ENCODE data around the gene HCRTR1.

The HCRTR1 gene

DNA sequence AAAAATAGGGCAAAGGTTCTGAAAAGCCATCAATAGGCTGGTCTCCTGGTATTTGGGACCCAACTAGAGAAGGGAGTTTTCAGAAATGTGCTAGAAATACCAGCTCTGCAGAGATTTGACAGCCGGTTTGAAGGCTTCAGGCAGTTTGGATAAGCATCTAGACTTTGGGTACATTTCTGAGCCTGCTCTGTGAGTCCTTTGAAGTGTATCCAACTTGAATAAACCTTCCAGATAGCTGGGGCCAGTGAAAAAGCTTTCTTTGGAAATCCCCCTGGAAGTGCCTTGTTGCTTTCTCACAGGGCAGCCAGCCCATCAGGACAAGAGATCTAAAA, 33.6 kb downstream of the HCRTR1 start:
- TF ChIP-seq, protein P1, sequence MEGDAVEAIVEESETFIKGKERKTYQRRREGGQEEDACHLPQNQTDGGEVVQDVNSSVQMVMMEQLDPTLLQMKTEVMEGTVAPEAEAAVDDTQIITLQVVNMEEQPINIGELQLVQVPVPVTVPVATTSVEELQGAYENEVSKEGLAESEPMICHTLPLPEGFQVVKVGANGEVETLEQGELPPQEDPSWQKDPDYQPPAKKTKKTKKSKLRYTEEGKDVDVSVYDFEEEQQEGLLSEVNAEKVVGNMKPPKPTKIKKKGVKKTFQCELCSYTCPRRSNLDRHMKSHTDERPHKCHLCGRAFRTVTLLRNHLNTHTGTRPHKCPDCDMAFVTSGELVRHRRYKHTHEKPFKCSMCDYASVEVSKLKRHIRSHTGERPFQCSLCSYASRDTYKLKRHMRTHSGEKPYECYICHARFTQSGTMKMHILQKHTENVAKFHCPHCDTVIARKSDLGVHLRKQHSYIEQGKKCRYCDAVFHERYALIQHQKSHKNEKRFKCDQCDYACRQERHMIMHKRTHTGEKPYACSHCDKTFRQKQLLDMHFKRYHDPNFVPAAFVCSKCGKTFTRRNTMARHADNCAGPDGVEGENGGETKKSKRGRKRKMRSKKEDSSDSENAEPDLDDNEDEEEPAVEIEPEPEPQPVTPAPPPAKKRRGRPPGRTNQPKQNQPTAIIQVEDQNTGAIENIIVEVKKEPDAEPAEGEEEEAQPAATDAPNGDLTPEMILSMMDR (conservative IDR thresholded peaks at IDR 0.05; ENCODE audit: control insufficient read depth, insufficient read depth, low read depth, low read length), result no peak
- no peak for DNase-seq (ENCODE audit: low read depth)
- H3K4me3 ChIP-seq (ENCODE audit: control insufficient read depth, low read depth, low read length), result no peak overlapping the region

DNA sequence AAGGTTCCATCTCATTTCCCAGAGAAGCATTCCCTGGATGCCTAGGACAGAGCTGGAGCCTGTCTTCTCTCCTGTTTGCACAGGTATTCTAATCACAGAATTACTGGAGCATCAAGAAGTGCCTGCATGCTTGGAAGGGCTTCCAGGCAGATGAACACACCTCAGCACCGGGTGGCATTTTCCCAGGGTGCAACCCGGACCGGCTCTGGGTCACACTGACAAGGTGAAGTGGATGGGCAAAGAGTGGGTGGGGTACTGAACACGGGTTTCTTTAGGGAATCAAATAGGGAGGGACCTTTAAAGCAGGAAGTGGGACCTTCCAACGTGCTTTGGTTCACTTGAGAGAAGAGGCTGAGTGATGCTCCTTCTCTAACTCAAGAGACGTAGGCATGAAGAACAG, 34.3 kb downstream of the HCRTR1 start:
- H3K4me3 ChIP-seq (ENCODE audit: control insufficient read depth, low read depth, low read length), result no peak overlapping the region
- TF ChIP-seq, protein P1 (conservative IDR thresholded peaks at IDR 0.05; ENCODE audit: control insufficient read depth, insufficient read depth, low read depth, low read length), result no peak
- no peak for DNase-seq (ENCODE audit: low read depth)

DNA sequence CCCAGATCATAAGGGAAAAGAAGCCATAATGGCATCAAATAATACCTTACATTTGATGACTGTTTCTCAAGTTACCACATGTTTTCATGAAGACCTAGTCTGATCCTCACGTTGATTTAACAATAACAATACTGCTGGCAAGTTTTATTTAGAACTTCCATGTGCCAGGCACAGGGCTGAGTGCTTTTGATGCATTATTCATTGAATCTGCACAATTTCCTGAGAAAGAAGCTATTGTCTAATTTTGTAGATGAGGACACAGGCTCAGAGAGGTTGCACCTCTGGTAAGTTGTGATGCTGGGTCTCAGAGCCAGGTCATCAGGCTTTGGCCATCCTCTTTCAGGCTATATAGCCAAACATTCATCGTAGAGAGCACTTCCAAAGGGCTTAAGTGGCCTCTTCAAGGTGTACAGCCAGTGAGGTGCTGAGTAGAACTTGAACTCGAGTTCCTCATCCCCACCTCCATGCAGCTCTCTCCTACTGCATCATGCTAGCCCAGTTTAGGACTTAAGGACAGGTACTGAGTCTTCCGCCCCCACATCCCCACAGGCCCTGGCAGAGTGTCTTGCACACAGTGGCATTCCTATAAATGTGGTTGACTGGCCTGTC, 35.5 kb downstream of the HCRTR1 start:
- no peak for DNase-seq (ENCODE audit: low read depth)
- H3K4me3 ChIP-seq (ENCODE audit: control insufficient read depth, low read depth, low read length), result no peak overlapping the region
- TF ChIP-seq, protein P1 (conservative IDR thresholded peaks at IDR 0.05; ENCODE audit: control insufficient read depth, insufficient read depth, low read depth, low read length), result no peak

DNA sequence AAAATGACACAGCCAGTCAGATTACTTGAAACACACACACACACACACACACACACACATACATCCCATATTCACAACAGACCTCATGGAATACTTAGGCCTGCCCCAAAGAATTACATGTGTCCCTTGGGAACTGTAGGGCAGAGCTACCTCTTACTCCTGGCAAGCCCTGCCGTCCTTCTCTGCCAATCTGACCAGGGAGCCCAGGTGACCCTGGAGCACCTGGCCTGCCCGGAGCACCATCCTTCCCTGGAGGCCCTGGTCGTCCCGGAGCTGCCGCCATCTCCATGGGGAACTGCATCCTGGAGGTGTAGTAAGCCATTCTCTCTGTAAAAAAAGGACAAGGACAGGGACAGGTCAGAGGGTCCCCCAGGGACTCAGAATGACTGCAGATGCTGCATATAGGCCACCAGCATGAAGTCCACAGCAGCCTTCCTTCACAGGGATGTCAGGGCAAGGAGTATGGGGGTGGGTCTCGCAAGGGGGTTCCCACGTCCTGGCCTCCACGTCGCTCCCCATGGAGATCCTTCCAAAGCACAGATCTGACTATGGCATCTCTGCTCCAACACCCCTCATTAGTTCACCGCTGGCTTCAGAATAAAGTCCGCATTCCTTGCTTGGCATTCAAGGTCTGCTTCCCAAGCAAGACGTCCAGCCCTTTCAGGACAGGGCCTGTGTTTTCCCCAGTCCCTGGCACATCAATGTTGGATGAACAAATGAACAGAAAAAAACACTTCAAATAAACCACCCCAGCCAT, 36.4 kb downstream of the HCRTR1 start:
- DNase-seq (ENCODE audit: low read depth), result no peak
- TF ChIP-seq, protein P1 (conservative IDR thresholded peaks at IDR 0.05; ENCODE audit: control insufficient read depth, insufficient read depth, low read depth, low read length), result no peak
- no peak overlapping the region for H3K4me3 ChIP-seq (ENCODE audit: control insufficient read depth, low read depth, low read length)

DNA sequence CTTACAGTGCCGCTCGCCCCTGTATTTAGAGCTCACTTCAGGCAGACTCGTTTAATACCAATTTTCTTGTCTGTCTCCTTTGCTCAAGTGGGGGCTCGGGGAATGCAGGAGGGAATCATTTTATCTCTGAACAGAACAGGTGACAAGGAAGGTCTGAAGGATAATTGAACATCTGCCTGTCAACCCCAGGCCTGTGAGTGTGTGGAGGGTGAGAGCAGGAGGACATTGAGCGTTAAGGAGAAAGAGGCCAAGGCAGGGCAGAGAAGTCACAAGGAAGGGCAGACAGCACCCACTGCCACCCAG, 36.9 kb downstream of the HCRTR1 start:
- DNase-seq (ENCODE audit: low read depth), result no peak
- TF ChIP-seq, protein P1 (conservative IDR thresholded peaks at IDR 0.05; ENCODE audit: control insufficient read depth, insufficient read depth, low read depth, low read length), result no peak
- no peak overlapping the region for H3K4me3 ChIP-seq (ENCODE audit: control insufficient read depth, low read depth, low read length)

DNA sequence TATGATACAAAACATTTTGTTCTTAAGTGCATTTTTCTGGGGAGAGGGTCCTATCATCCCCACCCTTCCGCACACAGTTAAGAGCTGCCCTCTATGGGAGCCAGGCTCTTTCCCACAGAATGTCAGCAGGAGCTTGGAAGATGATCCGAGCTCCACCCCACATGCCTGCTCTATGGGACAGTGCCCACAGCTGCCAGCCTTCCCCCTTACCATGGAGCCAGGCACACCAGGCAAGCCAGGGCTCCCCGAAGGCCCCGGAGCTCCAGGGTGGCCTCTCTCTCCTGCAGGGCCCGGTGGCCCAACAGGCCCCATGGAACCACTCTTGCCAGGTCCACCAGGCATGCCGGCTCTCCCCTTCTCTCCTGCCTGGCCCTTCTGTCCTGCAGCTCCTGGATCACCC, 37.6 kb downstream of the HCRTR1 start:
- H3K4me3 ChIP-seq (ENCODE audit: control insufficient read depth, low read depth, low read length), result no peak overlapping the region
- DNase-seq (ENCODE audit: low read depth), result no peak
- TF ChIP-seq, protein P1 (conservative IDR thresholded peaks at IDR 0.05; ENCODE audit: control insufficient read depth, insufficient read depth, low read depth, low read length), result no peak
